Transverse colon (tissue), 4 donors: ENCODE data around the gene STK32C.

Experiments
- POLR2A ChIP-seq: fragments of 450-650 bp; IDR thresholded peaks from one replicate; pipeline ENCODE4 v1.6.1; 2016; ENCODE audit warnings: antibody characterized with exemption, mild to moderate bottlenecking, moderate library complexity
- POLR2AphosphoS5 ChIP-seq, 3 donors: sonication (generic); formaldehyde crosslinking; IDR thresholded peaks; one replicate each; pipeline ENCODE4 v1.6.1; 2016; ENCODE audit warnings: antibody characterized with exemption in 3 of 3
- TF ChIP-seq, protein P1 (sequence below), 5 experiments: fragments of 200-600 bp in 3 of 5; fragments of 450-650 bp in 2 of 5; sonication (generic) in 3 of 5; IDR thresholded peaks; 1 replicate in 2 of 5; 2 replicates in 3 of 5; pipeline ENCODE4 v1.5.1; 2016 to 2017; ENCODE audit warnings: antibody characterized with exemption in 5 of 5, inconsistent platforms in 3 of 5, mild to moderate bottlenecking in 2 of 5, moderate library complexity in 1 of 5

DNA sequence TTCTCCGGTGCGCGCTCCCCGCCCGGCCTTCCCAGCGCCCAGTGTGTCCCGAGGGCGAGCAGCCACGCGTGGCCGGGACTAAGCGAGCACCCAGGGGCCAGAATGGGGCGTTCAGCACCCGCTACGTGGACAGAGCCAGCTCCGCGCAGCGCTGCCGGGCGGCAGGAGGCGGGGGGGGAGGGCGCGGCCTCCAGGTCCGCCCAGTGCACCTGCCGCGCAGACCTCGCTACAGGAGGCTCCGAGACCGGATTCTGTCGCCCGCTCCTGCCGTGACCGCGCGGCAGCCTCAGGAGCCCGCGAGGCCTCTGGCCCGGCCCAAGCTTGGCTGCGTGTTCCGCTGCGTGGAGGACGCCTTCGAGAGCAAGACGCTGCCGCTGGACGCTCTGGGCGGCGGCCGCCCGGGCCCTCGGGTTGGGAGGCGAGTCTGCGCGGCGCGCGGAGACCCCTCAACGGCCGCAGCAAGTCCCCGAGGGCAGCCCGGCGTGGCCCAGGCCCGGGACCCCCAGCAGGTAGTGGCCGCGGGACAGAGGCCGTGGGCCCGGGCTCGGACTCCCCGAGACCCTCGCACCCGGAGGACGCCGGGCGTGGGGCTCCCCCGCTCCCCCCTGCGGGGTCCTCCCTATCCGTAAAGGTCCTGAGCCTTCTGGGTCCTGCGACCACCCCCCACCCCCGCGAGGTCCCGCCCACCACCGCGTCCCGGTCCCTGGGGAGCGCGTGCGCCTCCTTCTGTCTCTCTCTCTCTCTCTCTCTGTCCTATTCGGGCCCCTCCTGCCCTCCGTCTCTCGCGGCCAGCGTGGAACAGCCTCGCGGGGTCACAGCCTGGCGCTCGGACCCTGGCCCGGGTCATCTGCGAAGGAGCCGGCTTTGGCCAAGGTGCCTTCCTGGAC lies 121.9 kb downstream of the STK32C start:
- TF ChIP-seq POLR2AphosphoS5 (IDR thresholded peaks at IDR 0.05) (no peak), POLR2A (no peak)
- TF ChIP-seq, protein P1, sequence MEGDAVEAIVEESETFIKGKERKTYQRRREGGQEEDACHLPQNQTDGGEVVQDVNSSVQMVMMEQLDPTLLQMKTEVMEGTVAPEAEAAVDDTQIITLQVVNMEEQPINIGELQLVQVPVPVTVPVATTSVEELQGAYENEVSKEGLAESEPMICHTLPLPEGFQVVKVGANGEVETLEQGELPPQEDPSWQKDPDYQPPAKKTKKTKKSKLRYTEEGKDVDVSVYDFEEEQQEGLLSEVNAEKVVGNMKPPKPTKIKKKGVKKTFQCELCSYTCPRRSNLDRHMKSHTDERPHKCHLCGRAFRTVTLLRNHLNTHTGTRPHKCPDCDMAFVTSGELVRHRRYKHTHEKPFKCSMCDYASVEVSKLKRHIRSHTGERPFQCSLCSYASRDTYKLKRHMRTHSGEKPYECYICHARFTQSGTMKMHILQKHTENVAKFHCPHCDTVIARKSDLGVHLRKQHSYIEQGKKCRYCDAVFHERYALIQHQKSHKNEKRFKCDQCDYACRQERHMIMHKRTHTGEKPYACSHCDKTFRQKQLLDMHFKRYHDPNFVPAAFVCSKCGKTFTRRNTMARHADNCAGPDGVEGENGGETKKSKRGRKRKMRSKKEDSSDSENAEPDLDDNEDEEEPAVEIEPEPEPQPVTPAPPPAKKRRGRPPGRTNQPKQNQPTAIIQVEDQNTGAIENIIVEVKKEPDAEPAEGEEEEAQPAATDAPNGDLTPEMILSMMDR (IDR thresholded peaks at IDR 0.05), result no peak
